CD1c-positive myeloid dendritic cell (primary cell): ENCODE measurements around the gene CCDC192.

Experiments used
- DNase-seq: peaks from one replicate; pipeline ENCODE4 v3.0.0-alpha.2; 2016; ENCODE audit errors: extremely low spot score

CCDC192 gene

DNA sequence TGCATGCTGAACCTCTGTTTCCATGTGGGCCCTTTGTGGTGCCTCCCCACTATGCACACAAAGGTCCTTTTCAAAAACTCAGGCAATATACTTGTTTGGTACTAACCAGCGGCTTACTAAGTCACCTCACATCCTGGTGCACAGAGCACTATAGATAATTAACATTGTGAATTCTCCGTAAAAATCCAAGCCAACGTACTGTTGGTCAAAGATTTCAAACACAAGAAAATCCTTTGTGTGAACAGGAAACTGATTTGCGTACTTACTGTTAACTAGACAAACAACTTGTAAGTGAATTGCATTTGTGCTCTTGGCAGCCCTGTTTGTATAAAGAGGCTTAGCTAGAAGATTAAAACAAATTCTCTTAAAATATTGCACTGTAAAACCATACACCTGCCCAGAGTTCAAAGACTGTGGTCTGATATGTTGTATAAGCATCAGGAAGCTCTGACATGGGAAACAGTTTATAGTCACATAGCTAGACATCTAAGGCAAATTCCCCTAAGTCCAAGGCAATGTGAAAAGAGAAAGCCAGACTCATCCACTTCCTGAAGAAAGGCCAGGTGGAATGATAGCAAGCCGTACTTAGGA lies 255.3 kb downstream of the CCDC192 start:
- DNase-seq = no peak

DNA sequence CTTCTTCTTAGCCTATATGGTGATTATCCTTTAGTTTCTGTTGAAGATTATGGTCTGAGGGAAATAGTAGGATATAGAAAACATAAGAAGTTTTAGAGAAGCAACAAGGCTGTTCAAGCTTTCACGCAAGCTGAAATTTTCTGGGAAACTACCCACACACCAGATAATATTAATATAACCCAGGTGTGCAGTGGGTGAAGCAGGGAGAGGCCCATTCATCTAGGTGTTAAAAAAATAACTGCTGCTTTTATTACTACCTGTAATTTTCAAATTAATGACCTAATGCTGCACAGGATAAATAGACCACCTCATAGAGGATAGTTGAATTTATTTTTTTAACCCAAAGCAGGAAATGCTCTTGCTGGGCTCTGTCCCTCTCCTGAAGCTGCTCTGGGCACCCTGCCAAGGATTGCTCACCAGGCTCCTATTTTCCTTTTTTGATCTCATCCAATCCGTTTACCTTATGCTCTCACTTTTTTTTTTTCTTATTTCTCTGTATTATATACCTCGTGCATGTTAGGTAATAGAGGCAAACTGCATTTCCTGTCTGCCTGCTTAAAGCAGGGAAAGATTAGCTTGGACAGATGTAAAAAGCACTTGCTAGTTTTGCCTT lies 256.1 kb downstream of the CCDC192 start:
- DNase-seq = no peak

DNA sequence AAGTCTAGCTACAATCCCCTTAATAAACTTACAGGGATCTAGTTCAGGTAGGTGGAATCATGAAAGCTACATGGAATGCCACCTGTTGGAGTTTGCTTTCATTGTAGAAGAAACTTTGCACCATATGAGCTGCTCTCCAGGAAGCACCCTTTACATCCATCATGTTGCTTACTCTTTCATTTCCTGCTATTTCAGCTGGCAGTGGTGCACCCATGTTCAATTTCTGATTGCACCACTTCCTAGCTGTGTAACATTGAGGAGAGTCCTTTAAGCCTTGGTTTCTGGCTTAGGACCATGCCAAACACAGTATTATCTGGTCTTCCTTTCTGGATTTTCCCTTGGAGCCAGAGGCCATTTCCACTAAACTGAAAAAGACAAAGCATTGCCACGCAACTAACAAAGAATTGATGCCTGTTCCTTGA lies 257.1 kb downstream of the CCDC192 start:
- no peak for DNase-seq

DNA sequence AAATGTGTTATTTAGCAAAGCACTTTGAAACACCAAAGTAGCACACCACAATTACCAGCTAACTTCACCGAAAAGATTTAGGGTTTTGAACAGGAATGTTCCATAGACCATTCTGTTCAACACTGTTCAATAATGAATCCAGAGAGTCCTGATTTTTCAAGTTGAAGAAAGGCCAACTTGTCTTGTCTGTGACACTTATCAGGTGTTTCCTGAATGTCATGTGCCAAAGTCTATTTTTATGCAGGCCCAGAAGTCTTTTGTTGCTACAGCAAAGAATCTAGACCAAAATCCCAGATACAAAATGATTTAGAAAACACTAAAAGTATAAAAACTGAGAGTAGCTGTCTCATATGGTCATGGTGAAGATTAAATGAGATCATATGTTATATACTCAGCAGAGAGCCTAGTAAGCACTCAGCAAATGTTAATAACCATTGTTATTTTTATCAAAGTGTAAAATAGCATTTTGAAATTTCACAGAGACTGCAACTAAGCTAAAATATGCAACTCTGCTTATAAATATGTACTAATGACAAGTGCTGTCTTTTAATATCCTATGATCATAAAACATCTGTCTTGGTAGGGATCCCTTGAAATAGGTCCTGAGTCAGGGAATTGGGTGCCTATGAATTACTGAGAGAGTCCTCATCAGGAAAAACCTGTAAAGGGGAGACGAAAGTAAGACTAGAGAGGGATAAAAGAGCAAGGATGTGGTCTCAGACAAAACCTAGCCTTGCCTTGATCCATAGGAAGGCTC lies 258.0 kb downstream of the CCDC192 start:
- DNase-seq = no peak

DNA sequence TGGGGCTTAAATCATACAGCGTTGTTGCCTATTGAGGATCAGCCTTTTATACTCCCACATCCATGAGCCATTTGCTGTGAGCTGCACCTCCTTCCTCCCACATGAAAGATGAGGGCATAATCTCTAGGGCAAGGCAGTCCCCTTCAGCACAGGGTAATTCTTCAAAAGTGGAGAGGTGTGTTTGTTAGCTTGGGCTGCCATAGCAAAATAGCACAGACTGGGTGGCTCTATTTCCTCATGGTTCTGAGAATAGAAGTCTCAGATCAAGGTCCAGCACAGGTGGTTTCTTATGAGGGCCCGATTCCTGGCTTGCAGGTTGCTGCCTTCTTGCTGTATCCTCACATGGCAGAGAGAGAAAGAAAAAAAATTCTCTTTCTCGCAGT lies 258.6 kb downstream of the CCDC192 start:
- no peak for DNase-seq

DNA sequence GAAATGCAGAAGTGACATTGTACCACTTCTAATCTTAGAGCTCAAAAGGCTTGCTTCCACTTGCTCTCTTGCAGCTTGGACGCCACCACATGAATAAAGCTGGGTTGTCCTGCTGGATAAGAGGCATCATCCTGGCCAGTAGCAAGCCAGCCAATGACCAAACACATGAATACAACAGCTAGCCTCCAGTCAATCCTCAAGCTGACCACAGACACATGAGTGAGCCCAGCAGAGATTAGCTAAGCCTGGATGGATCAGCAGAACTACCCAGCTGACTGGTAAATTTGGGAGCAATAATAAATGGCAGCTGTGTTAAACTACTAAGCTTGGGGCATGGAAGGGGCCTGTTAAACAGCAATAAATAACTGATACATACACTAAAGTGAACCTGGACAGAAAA lies 259.3 kb downstream of the CCDC192 start:
- DNase-seq = no peak

DNA sequence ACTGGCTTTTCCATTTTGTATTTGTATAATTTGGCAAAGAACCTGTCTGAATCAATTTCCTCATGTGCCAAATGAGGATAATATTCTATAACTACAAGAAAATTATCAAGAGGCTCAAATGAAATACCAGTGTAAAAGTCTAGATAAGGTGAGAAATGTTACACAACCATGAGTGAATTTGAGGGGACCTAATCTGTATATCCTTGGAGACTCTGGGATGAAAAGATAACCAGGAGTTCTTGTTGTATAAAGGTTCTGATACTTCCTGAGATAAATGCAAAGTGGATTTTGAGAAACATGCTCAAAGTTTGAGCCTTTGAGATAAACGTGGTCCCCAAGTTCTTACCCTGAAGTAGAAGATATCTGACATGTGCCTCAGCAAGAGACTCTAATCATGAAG lies 260.0 kb downstream of the CCDC192 start:
- DNase-seq = no peak

DNA sequence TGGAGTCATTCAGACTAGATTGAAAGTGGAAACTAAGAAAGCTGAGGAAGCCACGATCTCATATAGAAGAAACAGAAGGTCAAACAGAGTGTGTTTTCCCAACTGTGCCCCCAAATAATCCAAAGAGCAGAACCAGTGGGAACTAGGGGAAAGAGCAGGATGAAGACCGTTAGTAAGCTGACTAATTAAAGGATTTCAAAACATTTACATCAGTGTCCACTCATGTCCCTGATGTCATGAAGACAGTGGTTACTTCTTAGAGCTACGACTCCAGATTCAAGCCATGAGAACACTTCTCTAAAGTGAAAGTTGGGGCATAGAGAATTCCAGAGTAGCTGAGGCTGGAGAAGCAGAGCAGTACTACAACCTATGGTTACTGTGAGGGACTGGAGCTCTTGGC lies 260.7 kb downstream of the CCDC192 start:
- no peak for DNase-seq

DNA sequence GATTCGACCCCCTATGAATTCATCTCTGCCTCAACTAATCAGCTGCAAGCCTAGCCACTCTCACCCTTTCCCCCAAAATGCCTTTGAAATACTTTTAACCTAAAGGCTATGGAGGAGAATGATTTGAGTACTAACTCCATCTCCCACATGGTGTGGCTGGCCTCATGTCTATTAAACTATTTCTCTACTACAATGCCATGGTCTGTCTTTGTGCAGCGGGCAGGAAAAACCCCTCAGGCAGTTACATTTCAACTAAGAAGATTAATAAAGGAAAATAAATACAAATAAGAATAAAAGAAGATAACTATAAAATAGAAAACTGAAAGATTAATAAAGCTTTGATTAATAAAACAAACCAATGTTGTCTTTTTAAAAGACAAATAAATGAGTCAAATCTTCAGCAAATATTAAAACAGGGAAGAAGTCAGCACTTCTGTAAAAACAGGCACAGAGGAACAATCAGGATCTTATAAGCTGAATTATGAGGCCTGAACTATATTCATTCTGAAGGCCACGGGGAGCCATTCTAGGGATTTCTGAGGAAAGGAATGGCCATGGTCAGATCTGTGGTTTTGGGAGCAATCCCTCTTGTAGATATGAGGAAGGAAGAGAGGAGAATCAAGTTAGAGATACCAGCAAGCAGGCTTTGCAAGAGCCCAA lies 264.3 kb downstream of the CCDC192 start:
- no peak for DNase-seq

DNA sequence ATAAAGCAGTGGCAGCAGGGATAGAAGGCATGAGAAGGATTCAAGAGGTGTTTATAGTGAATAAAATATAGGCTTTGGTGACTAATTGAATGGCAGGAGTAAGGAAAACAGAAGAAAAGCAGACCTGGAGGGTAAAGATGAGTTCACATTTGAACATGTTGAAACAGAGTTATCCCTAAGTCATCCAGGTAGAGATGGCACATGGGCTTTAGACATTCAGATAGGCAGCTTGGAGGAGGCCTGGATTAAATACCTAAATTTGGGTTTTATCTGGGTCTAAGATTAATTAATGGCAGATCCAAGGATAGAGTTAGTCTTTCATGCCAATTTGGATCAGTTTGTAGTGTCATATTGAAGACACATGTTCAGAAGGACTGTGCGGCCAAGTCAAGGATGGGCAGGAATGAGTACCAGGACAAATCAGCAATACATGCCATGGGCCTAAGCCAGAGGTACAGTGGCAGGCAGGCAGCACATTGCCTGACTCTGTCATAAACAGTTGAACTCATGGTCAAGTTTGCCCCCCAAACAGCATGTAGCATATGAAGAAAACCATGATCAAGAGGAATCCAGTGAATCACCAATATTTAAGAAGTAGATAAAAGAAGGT lies 264.9 kb downstream of the CCDC192 start:
- DNase-seq = no peak

DNA sequence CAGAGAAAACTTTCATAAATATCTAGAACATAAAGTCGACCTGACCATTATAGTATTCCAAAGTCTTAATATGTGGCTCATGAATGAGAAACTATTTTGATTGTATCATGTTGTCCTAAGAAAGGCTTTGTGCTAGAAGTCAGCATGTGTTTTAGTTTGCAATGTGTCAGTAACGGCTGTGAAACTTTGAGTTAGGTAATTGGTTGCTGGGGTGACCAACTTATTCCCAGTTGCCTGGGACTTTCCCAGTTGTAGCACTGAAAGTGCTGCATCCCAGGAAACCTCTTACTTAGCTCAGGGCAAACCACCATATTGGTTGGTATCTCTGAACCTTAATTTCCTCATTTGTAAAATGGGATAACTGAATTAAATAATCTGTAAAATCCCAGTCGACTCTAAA lies 265.8 kb downstream of the CCDC192 start:
- DNase-seq = no peak

DNA sequence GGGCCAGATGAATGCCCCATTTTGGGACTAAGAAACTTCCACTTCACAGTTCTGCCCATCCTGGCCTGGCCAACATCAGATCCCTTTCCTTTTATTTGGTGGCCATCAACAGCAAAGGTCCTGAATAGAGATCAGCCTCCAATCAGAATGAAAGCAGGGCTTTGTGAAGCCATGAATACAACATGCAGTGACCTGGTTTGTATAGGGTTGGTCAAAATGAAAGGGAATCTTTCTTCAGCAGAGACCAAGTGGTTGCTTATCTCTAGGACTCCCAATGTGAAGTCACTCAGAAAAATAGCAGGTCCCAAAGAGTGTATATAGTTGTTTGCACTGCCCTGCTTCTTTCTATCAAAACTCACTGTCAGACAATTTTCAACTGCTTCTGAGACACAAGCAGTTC lies 266.5 kb downstream of the CCDC192 start:
- DNase-seq = no peak

DNA sequence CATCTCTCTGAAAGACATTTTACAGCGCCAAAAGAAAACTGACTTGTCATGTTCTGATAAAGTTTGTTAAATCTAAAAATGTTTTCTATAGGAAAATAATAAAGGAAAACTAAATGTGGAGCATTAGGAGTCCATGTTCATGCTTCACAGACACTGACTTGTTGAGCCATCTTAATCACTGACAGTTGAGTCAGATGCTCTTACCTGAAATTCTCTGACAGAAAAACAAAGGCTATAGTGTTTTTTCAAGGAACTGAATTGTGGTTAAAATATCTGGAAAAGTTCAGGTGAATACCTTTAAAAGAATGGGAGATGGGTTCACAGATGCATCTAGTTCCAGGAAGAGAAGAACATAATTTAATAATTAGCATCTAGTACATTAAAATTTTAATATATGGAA lies 266.9 kb downstream of the CCDC192 start:
- no peak for DNase-seq

DNA sequence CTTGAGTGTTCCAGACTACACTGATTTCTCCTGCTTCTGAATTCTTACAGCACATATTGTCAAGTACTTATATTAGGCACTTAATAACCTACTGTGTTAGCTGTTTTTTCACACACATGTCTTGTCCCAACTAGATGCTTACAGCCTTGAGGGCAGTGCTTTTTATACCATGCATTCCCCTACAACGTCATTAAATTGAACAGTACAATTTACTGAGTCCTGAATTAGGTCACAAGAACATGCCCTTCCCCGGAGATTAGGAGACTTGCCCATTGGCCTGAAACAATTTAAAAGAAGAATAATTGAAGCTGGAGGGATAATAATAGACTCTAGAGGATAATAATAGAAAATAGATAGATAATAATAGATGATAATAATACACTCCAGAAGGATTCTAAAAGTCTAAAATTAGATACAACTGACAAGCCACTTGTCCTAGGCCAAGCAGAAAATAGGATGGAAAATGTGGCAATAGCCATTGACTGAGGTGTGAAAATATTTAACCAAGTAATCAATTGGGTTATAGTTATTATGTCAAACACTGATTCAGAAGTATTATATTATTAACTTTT lies 267.7 kb downstream of the CCDC192 start:
- no peak for DNase-seq

DNA sequence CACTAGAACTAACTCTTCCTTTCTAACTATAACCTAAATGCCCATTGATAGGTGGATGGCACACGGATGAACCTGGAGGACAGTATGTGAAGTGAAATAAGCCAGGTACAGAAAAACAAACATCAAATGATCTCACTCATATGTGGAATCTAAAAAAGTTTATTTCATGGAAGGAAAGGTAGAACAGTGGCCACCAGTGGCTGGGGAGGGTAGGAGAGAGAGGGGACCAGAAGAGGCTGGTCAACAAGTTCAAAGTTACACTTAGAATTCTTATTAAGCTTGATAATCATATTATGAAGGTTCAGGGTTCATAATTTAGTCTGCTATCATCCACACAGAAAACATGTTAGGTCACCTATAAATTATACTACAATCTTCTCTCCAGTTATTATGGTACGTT lies 272.8 kb downstream of the CCDC192 start:
- no peak for DNase-seq

DNA sequence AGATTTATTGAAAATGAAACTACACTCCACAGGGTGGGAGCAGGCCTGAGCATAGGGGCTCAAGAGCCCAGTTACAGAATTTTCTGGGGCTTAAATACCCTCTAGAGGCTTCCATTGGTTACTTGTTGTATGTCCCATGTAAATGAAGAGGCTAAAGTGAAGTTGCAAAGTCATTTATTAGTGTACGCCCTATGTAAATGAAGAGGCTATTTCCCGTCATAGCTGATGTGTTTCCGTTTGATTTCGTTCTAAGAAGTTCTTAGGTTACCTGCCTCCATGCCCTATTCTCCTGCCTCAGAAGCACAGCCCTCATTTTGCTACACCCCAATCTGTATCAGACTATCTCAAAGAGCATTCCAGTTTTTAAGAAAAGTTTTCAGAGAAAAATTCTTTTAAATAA lies 273.3 kb downstream of the CCDC192 start:
- no peak for DNase-seq

DNA sequence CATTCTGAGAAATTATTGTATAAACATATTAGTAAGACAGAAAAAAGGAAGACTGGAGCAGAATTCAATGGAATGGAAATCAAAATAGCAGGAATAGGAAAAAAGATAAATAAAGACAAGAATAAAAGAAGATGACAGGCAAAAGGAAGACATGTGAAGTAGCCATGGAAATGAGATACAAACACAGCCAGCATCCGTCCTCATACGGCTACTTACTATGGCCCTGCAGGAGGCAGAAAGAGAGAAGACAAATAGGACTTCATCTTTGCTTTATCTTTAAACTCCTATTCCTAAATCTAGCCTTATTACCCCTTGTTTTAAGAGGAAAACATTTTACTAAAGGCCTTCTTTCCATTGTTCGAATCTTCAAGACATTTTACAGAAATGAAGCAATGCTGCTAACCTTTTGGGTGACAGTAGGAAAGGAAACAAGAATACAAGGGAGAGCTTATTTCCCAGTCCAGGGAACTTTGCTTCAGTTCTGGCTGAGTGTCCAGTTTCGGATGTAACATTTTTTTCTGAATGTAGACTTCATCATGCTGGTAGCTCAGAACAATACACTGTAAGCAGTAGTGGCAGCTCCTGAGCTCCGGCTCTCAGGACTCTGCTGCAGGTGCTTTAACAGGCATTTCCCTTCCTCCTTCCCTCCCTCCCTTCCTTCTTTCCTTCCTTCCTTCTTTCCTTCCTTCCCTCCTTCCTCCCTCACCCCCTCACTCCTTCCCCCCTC lies 274.0 kb downstream of the CCDC192 start:
- no peak for DNase-seq

DNA sequence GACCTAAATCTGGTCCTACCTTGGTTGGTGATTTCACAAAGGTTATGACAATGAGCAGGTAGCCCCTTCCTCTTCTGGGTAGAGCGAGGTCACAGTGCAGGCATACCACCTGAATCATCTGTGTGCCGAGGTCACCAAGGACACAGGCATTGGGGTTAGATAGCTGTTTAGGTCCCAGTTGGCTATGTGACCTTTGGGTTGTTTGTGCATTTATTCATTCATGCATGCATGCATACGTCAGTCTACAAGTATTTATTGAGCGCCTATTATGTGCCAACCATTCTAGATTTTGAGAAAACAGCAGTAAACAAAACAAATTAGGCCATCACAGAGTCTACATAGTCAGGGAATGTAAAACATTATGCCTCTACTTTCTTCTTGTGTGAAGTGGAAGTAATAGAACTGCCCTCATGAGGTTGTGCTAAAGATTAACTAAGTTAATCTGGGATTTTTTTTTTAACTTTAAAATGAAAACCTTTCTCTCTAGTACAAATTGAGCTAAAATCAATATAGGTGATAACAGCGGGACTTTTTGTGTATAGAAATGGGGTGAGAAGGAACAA lies 275.6 kb downstream of the CCDC192 start:
- DNase-seq = no peak

DNA sequence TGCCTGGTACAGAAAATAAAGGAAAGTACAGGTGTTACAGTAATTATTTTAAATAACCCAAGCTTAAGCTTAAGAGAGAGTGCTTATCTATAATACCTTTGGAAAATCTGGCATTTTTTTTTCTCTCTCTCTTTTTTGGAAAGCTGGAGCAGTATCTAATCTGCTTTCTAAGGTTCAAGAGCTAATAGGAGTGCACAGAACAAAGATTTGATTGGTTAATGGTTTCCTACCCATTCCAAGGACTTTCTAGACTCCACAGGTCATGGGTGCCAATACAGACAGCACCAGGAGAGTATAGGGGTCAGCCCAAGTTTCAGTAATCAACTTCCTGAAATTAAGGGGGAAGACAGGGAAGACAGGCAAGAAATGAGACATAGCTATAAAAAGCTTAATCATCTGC lies 276.3 kb downstream of the CCDC192 start:
- no peak for DNase-seq

DNA sequence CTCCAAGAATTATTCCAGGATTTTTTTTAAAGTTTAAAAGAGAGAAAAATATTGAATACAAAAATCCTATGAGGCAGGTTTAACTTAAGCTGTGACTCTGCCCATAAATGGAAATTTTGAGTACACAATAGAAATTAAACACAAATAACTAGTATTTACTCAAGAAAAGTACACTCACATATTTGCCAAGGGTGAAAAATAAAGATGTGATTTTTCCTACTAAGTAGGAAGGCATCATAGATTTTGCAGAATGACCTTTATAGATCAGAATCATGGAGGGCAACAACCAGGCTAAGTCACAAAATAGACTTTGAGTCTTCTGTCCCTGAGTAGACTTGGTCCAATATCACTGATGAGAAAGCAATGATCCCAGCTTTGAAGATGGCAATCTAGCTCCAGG lies 277.7 kb downstream of the CCDC192 start:
- no peak for DNase-seq

DNA sequence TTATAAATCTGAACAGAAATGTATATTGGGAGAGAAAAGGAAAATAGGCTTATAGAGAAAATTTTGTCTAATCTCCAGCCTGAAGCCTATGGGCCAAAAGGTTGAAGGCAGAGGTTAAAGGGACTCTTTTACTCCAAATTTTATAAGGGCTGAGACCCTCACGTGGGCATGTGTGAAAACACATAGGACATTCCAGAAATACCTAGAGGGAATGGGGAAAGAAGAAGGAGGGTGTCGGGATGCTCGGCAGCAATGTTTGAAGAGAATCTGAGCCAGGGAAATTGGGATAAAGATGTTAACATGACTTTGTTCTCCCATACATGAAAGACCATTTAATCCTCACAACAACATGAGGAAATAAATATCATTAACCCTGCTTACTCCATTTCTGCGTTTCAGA lies 278.3 kb downstream of the CCDC192 start:
- no peak for DNase-seq
